Stimulated activated CD8-positive, alpha-beta memory T cell treated with anti-CD3 and anti-CD28 coated beads, Interleukin-15, amount 100 ng/mL, for 1 hour (primary cell): ENCODE measurements around the gene KCNS3.
"Not testable (repeated sequence)": the region's sequence is repeated elsewhere in the genome, so short reads cannot be mapped to it uniquely, and the experiment has no call there.

Experiments
- DNase-seq: peaks from one replicate; pipeline ENCODE4 v3.0.0-alpha.2; 2020; ENCODE audit warnings: low read depth

KCNS3 gene

GRCh38 chr2:17947113-17947512, 68.6 kb downstream of the KCNS3 start:
- DNase-seq = no peak

- no peak for DNase-seq
Measured at GRCh38 chr2:17950006-17950405, 71.5 kb downstream of the KCNS3 start.

GRCh38 chr2:17951563-17951962, 73.1 kb downstream of the KCNS3 start:
- DNase-seq = no peak

GRCh38 chr2:17958466-17959092, 80.1 kb downstream of the KCNS3 start:
- DNase-seq = no peak

DNA sequence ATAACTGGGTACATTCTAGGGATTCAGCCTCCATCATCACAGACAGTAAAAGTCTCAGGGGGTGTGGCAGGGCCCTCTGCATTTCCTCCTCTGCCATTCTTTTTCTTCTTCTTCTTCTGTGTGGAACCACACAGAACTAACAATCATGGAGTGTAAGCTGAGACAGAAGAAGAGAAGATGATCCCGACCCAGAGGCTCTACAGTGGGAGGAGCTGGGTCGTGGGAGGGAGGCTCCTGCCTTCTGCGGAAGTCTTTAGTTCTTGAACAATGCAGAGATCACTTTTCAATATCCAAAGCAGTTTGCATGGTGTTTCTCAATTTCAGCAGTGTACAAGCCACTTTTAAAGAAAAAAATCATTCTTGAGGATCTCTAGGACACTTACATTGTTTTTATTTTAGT, 80.9 kb downstream of the KCNS3 start:
- no peak for DNase-seq

DNA sequence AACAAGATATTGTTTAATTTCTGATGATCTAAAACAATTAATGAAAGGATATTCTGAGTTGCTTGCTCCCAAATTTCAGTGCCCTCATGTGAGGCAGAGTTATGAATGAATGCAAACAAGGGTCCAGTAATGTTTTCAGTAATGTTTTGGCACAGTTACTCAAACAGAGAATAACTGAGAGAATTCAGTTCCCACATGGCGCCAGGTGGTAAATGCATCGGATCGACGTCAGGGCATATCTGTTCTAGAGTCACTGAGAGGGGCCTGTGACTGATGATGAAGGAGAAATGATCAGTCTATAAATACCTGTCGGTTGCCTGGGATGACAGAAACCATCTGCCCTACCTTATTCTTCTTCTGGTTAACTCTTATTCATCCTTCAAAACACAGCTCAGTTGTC, 81.4 kb downstream of the KCNS3 start:
- DNase-seq = no peak

DNA sequence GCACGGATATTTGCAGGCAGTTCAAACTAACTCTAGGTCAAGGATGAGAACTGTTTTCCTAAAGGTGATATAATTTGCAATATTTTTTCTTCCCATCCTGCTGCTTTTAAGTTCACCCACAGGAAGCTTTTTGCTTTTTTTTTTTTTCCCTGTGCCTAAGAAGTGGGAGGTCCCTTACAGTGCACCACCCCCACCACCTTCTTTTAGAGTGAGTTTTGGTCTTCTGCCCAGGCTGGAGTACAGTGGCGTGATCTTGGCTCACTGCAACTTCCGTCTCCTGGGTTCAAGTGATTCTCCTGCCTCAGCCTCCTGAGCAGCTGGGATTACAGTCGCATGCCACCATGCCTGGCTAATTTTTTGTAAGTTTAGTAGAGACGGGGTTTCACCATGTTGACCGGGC, 82.5 kb downstream of the KCNS3 start:
- no peak for DNase-seq

DNA sequence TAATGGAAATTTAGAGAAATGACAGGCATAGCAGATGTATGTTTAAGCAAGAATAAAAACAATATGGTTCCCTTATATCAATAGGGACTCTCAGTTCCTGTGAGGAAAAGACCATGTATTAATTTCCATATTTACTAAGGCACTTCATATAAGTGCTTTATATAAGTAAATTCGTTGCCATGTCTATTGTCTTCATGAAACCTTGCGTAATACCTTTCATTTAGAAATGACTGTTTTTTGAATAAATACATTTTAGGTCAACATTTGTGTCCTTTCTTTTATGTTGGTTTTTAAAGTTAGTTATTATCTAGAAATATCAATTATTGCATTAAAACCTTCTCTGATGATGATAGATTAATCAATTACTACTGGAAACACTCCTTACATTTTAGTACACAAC, 83.3 kb downstream of the KCNS3 start:
- no peak for DNase-seq

GRCh38 chr2:17962876-17963275, 84.4 kb downstream of the KCNS3 start:
- DNase-seq = no peak

DNA sequence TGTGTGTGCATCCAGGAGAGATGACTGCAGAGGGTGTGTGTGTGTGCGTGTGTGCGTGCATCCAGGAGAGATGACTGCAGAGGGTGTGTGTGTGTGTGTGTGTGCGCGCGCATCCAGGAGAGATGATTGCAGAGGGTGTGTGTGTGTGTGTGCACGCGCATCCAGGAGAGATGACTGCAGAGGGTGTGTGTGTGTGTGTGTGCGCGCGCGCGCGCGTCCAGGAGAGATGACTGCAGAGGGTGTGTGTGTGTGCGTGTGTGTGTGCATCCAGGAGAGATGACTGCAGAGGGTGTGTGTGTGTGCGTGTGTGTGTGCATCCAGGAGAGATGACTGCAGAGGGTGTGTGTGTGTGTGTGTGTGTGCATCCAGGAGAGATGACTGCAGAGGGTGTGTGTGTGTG, 85.1 kb downstream of the KCNS3 start:
- DNase-seq = not testable (repeated sequence)

GRCh38 chr2:17965196-17965595, 86.7 kb downstream of the KCNS3 start:
- no peak for DNase-seq

GRCh38 chr2:17966798-17967197, 88.3 kb downstream of the KCNS3 start:
- DNase-seq = no peak

DNA sequence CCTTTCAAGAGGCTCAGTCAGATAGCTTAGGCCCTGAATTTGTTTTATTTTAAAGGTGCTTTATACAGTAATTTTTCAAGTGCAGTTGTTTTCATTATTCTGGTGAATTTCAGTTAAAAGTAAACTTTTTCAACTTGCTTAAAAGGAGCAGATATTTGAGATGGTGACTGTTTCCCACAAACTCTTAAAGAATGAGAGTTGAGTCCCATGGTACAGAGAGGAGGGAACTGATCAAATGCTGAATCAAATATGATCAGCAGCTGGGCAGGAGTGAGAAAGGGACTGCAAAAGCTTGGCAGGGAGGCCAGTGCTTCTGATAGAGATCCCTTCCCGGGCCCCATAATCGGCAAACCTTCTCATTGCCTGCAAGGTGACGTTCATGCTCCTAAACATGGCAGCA, 91.2 kb downstream of the KCNS3 start:
- DNase-seq = no peak

DNA sequence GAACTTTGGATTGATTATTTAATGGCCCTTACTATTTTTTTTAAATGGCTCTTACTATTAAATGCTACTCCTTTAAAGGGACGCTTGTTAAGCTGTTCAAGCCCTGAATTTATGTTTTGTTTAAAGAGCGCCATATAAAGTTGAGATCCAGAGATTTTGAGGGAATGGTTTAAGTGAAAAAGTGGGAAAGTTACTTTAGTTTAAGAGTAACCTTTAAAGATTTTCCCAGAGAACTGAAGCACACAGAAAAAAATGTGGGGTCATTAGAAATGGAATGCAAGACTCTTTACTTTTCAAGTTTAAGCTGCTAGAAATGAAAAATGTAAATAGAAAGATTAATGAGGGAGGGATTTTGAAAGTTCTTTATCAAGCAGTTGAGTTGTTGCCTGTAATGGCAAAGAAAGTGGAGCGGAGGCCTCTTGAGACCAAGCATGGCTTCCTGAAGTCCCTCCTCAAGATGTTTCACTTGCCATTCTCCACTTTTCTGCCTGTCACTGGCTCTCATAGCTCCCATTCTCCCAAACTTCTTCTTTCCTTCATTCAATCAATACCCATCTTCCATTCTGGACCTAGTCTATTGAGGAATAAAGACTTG, 93.2 kb downstream of the KCNS3 start:
- DNase-seq = no peak

DNA sequence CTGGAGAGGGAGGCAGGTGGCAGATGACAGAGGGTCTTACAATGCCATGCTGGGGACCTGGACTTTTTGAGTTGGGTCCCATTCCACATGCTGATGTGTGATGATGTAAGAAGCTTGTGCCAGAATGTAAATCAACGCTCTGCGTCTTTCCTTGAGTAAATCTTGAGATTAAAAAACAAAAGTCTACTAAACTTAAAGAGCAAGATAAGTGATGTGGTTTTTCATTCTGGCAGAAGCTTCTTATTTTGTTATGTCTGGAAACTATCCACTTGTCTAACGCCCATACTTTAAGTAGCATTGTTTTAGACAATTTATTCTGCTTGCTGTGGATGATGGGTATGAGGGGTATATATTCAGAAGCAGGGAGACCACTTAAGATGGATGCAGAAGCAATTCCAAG, 94.5 kb downstream of the KCNS3 start:
- DNase-seq = no peak

GRCh38 chr2:17975401-17975800, 96.9 kb downstream of the KCNS3 start:
- DNase-seq = no peak

GRCh38 chr2:17976871-17977746, 98.6 kb downstream of the KCNS3 start:
- DNase-seq = no peak

- DNase-seq = no peak
Measured at GRCh38 chr2:17979707-17980106, 101.2 kb downstream of the KCNS3 start.

DNA sequence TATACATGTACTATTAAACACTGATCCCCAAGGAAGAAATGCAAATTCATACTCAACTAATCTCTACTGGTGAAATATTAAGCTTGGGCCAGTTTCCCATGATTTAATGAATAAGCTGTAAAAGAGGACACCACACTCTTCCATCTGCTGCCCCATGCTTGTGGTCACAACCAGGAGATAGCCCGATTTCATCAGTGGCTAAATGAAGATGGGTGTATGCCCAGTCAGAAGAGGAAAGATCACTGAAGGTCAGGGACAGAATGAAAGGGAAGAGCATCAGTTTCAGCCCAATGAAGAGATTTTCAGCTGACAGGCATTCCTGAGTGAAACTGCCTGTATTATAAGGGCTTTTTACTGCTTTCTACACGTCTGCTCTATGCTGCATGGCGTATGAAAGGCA, 103.5 kb downstream of the KCNS3 start:
- DNase-seq = no peak
